HG03520 (cell line): ENCODE measurements around the gene SPATA16.

Experiments used
- ATAC-seq: cut with Tn5 transposase; IDR thresholded peaks from one replicate; pipeline ENCODE4 v1.9.1; 2021; ENCODE audit warnings: mild to moderate bottlenecking, moderate library complexity; ENCODE audit not compliant: unreplicated experiment

The SPATA16 gene

GRCh38 chr3:172844428-172844827 is 296.6 kb downstream of the SPATA16 start:
- ATAC-seq, result no peak

DNA sequence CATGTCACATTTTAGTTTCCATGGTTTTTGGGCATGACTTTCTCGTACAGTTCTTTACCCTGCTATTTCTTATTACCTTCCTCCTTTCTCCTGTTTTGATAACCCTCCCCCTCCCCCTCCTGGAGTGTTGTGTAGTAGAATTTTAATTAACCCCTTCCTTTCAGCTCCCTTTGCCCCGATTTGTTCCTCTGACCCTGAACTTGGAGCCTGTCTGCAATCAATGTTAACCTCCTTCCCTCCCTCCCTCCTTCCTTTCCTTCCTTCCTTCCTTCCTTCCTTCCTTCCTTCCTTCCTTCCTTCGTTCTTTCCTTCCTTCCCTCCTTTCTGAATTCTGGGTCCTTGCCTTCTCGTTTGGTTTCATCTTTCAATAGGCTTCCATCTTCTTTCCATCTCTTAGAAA is 300.1 kb downstream of the SPATA16 start:
- ATAC-seq, result no peak

DNA sequence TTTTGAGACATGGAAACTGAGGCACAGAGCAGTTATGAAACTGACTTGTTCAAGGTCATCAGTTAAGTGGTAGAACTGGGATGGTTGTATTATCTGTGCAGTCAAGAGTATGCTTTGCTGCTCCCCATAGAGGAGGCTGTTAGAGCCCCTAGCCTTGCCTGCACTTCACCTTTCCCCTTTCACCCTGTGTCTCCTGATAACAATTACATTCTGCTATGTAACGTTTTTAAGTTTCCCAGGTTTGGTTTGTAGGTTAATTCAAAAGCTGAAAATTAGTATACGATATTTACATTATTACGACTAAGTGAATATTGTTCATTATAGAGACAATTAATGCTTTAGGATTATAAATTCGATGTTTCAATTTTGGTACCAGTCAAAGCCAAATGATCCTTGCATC is 300.6 kb downstream of the SPATA16 start:
- no peak for ATAC-seq

DNA sequence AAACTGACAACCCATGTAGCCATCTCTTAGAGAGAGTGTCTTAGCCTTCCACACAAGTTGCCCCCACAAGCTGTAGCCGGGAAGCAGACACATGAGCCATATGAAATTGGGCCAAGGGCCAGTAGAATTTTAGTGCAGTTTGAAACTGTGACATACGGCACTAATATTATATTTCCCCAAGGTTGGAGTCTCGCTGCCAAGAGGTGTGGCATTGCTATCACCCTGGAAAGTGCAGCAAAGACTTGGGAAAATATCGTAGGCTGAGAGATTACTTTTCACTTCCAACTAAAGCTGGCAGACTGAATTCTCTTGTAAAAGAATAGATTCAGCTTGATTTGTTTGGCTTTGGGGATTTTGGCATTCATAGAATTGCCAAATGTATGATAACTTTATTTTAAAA is 301.4 kb downstream of the SPATA16 start:
- no peak for ATAC-seq
